Hepatocyte (in vitro differentiated cells): Measurements from ENCODE around the gene LGALS14.

Experiments used
- EZH2 ChIP-seq: fragments of 200-600 bp; sonication (generic); IDR thresholded peaks from 2 replicates; pipeline ENCODE4 v1.6.1; 2016; ENCODE audit warnings: antibody characterized with exemption, mild to moderate bottlenecking, borderline replicate concordance
- EZH2phosphoT487 ChIP-seq: fragments of 200-600 bp; sonication (generic); IDR thresholded peaks from one replicate; pipeline ENCODE4 v1.6.1; 2018; ENCODE audit warnings: antibody characterized with exemption, mild to moderate bottlenecking, low read depth, moderate library complexity; ENCODE audit not compliant: unreplicated experiment, severe bottlenecking
- TF ChIP-seq, protein P1 (sequence below): fragments of 200-600 bp; sonication (generic); IDR thresholded peaks from 2 replicates; pipeline ENCODE4 v1.5.1; 2016; ENCODE audit warnings: antibody characterized with exemption, mild to moderate bottlenecking; ENCODE audit not compliant: poor library complexity

DNA sequence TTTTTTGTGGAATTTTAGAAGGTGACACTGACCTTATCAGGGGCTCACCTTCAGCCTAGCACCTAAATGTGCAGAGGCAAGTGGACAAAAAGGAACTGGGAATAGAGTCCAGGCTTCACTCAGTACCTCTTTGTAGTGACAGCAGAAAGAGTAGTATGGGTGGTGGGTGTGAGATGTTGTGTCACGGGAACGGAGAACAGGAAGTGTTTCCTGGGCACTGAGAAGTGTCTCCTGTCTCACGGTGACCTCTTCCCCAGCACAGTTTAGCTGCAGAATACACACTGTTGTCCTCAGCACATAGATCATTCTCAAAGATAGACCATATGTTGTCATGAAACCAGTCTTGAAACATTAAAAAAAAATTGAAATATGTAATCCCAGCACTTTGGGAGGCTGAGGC lies 17.5 kb upstream of the LGALS14 start:
- TF ChIP-seq, protein P1, sequence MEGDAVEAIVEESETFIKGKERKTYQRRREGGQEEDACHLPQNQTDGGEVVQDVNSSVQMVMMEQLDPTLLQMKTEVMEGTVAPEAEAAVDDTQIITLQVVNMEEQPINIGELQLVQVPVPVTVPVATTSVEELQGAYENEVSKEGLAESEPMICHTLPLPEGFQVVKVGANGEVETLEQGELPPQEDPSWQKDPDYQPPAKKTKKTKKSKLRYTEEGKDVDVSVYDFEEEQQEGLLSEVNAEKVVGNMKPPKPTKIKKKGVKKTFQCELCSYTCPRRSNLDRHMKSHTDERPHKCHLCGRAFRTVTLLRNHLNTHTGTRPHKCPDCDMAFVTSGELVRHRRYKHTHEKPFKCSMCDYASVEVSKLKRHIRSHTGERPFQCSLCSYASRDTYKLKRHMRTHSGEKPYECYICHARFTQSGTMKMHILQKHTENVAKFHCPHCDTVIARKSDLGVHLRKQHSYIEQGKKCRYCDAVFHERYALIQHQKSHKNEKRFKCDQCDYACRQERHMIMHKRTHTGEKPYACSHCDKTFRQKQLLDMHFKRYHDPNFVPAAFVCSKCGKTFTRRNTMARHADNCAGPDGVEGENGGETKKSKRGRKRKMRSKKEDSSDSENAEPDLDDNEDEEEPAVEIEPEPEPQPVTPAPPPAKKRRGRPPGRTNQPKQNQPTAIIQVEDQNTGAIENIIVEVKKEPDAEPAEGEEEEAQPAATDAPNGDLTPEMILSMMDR, result no peak
- TF ChIP-seq EZH2 (no peak), EZH2phosphoT487 (no peak)
